Gastroesophageal sphincter (tissue), 4 donors: ENCODE measurements around the gene ADGRG4. TPM values are rescaled to one million over a fixed set of nuclear protein-coding genes. Genes with fewer than 3 reads are reported as not detected.
"Not testable (repeated sequence)": the region's sequence is repeated elsewhere in the genome, so short reads cannot be mapped to it uniquely, and the experiment has no call there.

ENCODE experiments used
- ATAC-seq: fragments of 150-250 bp; one replicate; pipeline ENCODE4 v1.9.1; 2016; ENCODE audit warnings: mild to moderate bottlenecking, moderate library complexity
- H3K27ac ChIP-seq, 4 donors: fragments of 200-600 bp; sonication (generic) in 3 of 4; 1 replicate in 3 of 4; 2 replicates in 1 of 4; pipeline ENCODE4 v1.5.1; 2016 to 2019
- H3K27me3 ChIP-seq: fragments of 200-600 bp; sonication (generic); one replicate; pipeline ENCODE4 v1.5.1; 2019
- H3K36me3 ChIP-seq, 2 donors: fragments of 200-600 bp; sonication (generic); one replicate each; pipeline ENCODE4 v1.5.1; 2019; ENCODE audit warnings: control low read depth in 1 of 2
- H3K4me1 ChIP-seq, 3 donors: fragments of 200-600 bp; sonication (generic); 1 replicate in 2 of 3; 2 replicates in 1 of 3; pipeline ENCODE4 v1.5.1; 2016 to 2019; ENCODE audit warnings: control low read depth in 2 of 3
- H3K4me3 ChIP-seq, 2 donors: fragments of 200-600 bp; sonication (generic); one replicate each; pipeline ENCODE4 v1.5.1; 2019; ENCODE audit warnings: mild to moderate bottlenecking in 1 of 2, moderate library complexity in 1 of 2
- H3K9me3 ChIP-seq, 3 donors: fragments of 200-600 bp; sonication (generic); one replicate each; pipeline ENCODE4 v1.5.1; 2017 to 2019; ENCODE audit warnings: control low read depth in 2 of 3
- CTCF ChIP-seq, 4 experiments: fragments of 200-600 bp in 2 of 4; fragments of 450-650 bp in 2 of 4; sonication (generic) in 1 of 4; IDR thresholded peaks; one replicate each; pipeline ENCODE4 v1.5.1; 2017 to 2019; ENCODE audit warnings: antibody characterized with exemption in 4 of 4, mild to moderate bottlenecking in 2 of 4, moderate library complexity in 2 of 4
- EP300 ChIP-seq: sonication (generic); formaldehyde crosslinking; IDR thresholded peaks from one replicate; pipeline ENCODE4 v1.6.1; 2017; ENCODE audit warnings: antibody characterized with exemption, mild to moderate bottlenecking
- POLR2A ChIP-seq, 2 donors: fragments of 450-650 bp; IDR thresholded peaks; one replicate each; pipeline ENCODE4 v1.6.1; 2017; ENCODE audit warnings: antibody characterized with exemption in 2 of 2, mild to moderate bottlenecking in 2 of 2, moderate library complexity in 1 of 2
- POLR2AphosphoS5 ChIP-seq: sonication (generic); formaldehyde crosslinking; IDR thresholded peaks from one replicate; pipeline ENCODE4 v1.6.1; 2017; ENCODE audit warnings: antibody characterized with exemption
- WGBS, 2 donors: methylation state at CpG; one replicate each; pipeline ENCODE4 v1.1.5; 2018; ENCODE audit warnings: low coverage in 1 of 2; 5-methylcytosine and 5-hydroxymethylcytosine counted together
- total RNA-seq, 4 donors: library from RNA; depleted of rRNA; stranded (reverse); fragments of >200 nt; gene quantifications; one replicate each; pipeline ENCODE4 v1.1.0, GENCODE V29; 2016

The ADGRG4 gene
- total RNA-seq, 4 donors from 2014 or later = 0.04 to 3.2 (median 0.16) TPM; not detected in 1

- Histone ChIP-seq H3K27me3 (no peaks in the 10 kb centered on the region), H3K4me1 (no peaks in the 10 kb centered on the region), H3K9me3 (no peaks in the 10 kb centered on the region), H3K4me3 (no peak overlapping the region), H3K27ac (no peak overlapping the region), H3K36me3 (no peaks in the 10 kb centered on the region)
- no peak for TF ChIP-seq CTCF (IDR thresholded peaks at IDR 0.05)
- no peak for TF ChIP-seq POLR2A (IDR thresholded peaks at IDR 0.05)
- no peak for TF ChIP-seq POLR2AphosphoS5
- no peak for TF ChIP-seq EP300
- ATAC-seq = no peak
- 100% methylated on average over 1 of the region's 1 CpG; no CpG with 5 or more reads in 1 of the 2 donors for WGBS, 2 donors
These were observed 26.8 kb upstream of the ADGRG4 start for GRCh38 chrX:136273986-136274385.

GRCh38 chrX:136275553-136275952 lies 25.2 kb upstream of the ADGRG4 start:
- ATAC-seq = no peak
- TF ChIP-seq POLR2A (IDR thresholded peaks at IDR 0.05) (no peak), POLR2AphosphoS5 (no peak), CTCF (IDR thresholded peaks at IDR 0.05) (no peak), EP300 (no peak)

GRCh38 chrX:136286375-136286774 lies 14.4 kb upstream of the ADGRG4 start:
- ATAC-seq, H3K4me3 ChIP-seq, H3K27ac ChIP-seq, H3K27me3 ChIP-seq, H3K36me3 ChIP-seq, H3K4me1 ChIP-seq, H3K9me3 ChIP-seq: not testable (repeated sequence)
- 60 to 69% methylated on average over 1 to 3 of the region's 5 CpGs for WGBS, 2 donors

More at GRCh38 chrX:136275553-136275952, 25.2 kb upstream of the ADGRG4 start:
- no peaks in the 10 kb centered on the region for H3K36me3 ChIP-seq
- no peaks in the 10 kb centered on the region for H3K27me3 ChIP-seq
- H3K4me3 ChIP-seq = no peak overlapping the region
- WGBS, 2 donors = no CpG with 5 or more reads among the region's 4 CpGs
- no peaks in the 10 kb centered on the region for H3K9me3 ChIP-seq
- H3K27ac ChIP-seq = no peak overlapping the region
- H3K4me1 ChIP-seq = no peaks in the 10 kb centered on the region

GRCh38 chrX:136291824-136292223 lies 8.9 kb upstream of the ADGRG4 start:
- H3K4me3 ChIP-seq = no peak overlapping the region
- TF ChIP-seq POLR2AphosphoS5 (no peak), CTCF (IDR thresholded peaks at IDR 0.05) (no peak), EP300 (no peak), POLR2A (IDR thresholded peaks at IDR 0.05) (no peak)
- ATAC-seq = no peak
- no peak overlapping the region for H3K27ac ChIP-seq
- H3K36me3 ChIP-seq = no peaks in the 10 kb centered on the region
- 70% methylated on average over 1 of the region's 2 CpGs; no CpG with 5 or more reads in 1 of the 2 donors for WGBS, 2 donors
- no peaks in the 10 kb centered on the region for H3K9me3 ChIP-seq
- H3K4me1 ChIP-seq = no peaks in the 10 kb centered on the region
- H3K27me3 ChIP-seq = no peaks in the 10 kb centered on the region

- TF ChIP-seq POLR2AphosphoS5 (no peak), CTCF (IDR thresholded peaks at IDR 0.05) (no peak), EP300 (no peak), POLR2A (IDR thresholded peaks at IDR 0.05) (no peak)
- ATAC-seq = no peak
- 56 to 57% methylated on average over 1 to 2 of the region's 2 CpGs for WGBS, 2 donors
These were observed 8.1 kb upstream of the ADGRG4 start for GRCh38 chrX:136292656-136293055.

More at GRCh38 chrX:136292656-136293055, 8.1 kb upstream of the ADGRG4 start:
- H3K36me3 ChIP-seq = no peaks in the 10 kb centered on the region
- H3K27ac ChIP-seq = no peak overlapping the region
- H3K4me3 ChIP-seq = no peak overlapping the region
- H3K27me3 ChIP-seq = no peaks in the 10 kb centered on the region
- no peaks in the 10 kb centered on the region for H3K9me3 ChIP-seq
- H3K4me1 ChIP-seq = no peaks in the 10 kb centered on the region
